A172 (cell line): Measurements from ENCODE around the gene OR10G4. TPM values are rescaled to one million over a fixed set of nuclear protein-coding genes. Genes with fewer than 3 reads are reported as not detected.
"Not testable (repeated sequence)": the region's sequence is repeated elsewhere in the genome, so short reads cannot be mapped to it uniquely, and the experiment has no call there.

ENCODE experiments used
- DNase-seq: peaks from one replicate; pipeline ENCODE4 v3.0.0-alpha.2; 2015; ENCODE audit warnings: low spot score
- total RNA-seq: library from RNA; depleted of rRNA; stranded (reverse); fragments of >200 nt; shearing (Covaris generic); gene quantifications from 2 replicates; pipeline ENCODE4 v1.2.3, GENCODE V29; 2014; rRNA removed

Gene OR10G4
- total RNA-seq: not detected in 2 replicates

- no peak for DNase-seq
Observed at GRCh38 chr11:124012697-124013096, at the start of gene OR10G4. OR10G4 (plus strand) TSS chr11:124012997; CDS start chr11:124015575, 2,578 bp downstream.

GRCh38 chr11:123973816-123974215, 39.0 kb upstream of the OR10G4 start:
- DNase-seq: peak; percentile 54

GRCh38 chr11:123976770-123977560, 35.8 kb upstream of the OR10G4 start:
- no peak for DNase-seq

- DNase-seq: no peak
Observed at GRCh38 chr11:123977731-123978347, 35.0 kb upstream of the OR10G4 start, which contains the start of gene OR10S1. OR10S1 (minus strand) TSS chr11:123977781; CDS start chr11:123977664, 117 bp downstream.

- no peak for DNase-seq
Observed at GRCh38 chr11:123979311-123979710, 33.5 kb upstream of the OR10G4 start.

GRCh38 chr11:123995119-123995518, 17.7 kb upstream of the OR10G4 start, which contains the start of gene OR10G6:
OR10G6 (minus strand) TSS chr11:123995161; CDS start chr11:123995161, 0 bp downstream.
- no peak for DNase-seq

GRCh38 chr11:124015837-124016236, 3.0 kb downstream of the OR10G4 start:
- DNase-seq: not testable (repeated sequence)

GRCh38 chr11:124026498-124026897, 13.7 kb downstream of the OR10G4 start, which contains the start of gene OR10G8:
OR10G8 (plus strand) TSS chr11:124026798; CDS start chr11:124029623, 2,825 bp downstream.
- no peak for DNase-seq

- no peak for DNase-seq
Observed at GRCh38 chr11:124036666-124037065, 23.9 kb downstream of the OR10G4 start.

- no peak for DNase-seq
Observed at GRCh38 chr11:124039557-124039956, 26.8 kb downstream of the OR10G4 start.

GRCh38 chr11:124041254-124041653, 28.5 kb downstream of the OR10G4 start, which contains the start of gene OR10G7:
OR10G7 (minus strand) TSS chr11:124041325; CDS start chr11:124039001, 2,324 bp downstream.
- DNase-seq: no peak

GRCh38 chr11:124043420-124043819, 30.6 kb downstream of the OR10G4 start:
- DNase-seq: no peak

GRCh38 chr11:124050748-124051147, 38.0 kb downstream of the OR10G4 start:
- no peak for DNase-seq

GRCh38 chr11:124052966-124053365, 40.2 kb downstream of the OR10G4 start:
- DNase-seq: no peak

Other genes with a start within 250 kb of the OR10G4 start
- gene OR6M1, start 206.6 kb upstream of the OR10G4 start, total RNA-seq: not detected in 2 replicates
- gene TMEM225, start 127.3 kb upstream of the OR10G4 start, total RNA-seq: not detected in 2 replicates
- gene OR8D4, start 110.8 kb upstream of the OR10G4 start, total RNA-seq: not detected in 2 replicates
- gene OR4D5, start 73.4 kb upstream of the OR10G4 start, total RNA-seq: not detected in 2 replicates
- gene OR6T1, start 69.2 kb upstream of the OR10G4 start, total RNA-seq: not detected in 2 replicates
- not detected in 2 replicates for gene OR10S1, start 35.2 kb upstream of the OR10G4 start, total RNA-seq
- gene OR10G6, start 17.8 kb upstream of the OR10G4 start, total RNA-seq: not detected in 2 replicates
- gene OR10G9, start 10.0 kb downstream of the OR10G4 start, total RNA-seq: not detected in 2 replicates
- gene OR10G8, start 13.8 kb downstream of the OR10G4 start, total RNA-seq: not detected in 2 replicates
- gene OR10G7, start 28.3 kb downstream of the OR10G4 start, total RNA-seq: not detected in 2 replicates
- gene VWA5A, start 102.5 kb downstream of the OR10G4 start, total RNA-seq: 1.1 and 2.1 TPM in 2 replicates
- not detected in 2 replicates for gene OR10D3, start 170.3 kb downstream of the OR10G4 start, total RNA-seq
- gene OR8G1, start 228.1 kb downstream of the OR10G4 start, total RNA-seq: not detected in 2 replicates
- not detected in 2 replicates for gene OR8G5, start 243.4 kb downstream of the OR10G4 start, total RNA-seq